ENCODE results near the gene TEX12.

DNA sequence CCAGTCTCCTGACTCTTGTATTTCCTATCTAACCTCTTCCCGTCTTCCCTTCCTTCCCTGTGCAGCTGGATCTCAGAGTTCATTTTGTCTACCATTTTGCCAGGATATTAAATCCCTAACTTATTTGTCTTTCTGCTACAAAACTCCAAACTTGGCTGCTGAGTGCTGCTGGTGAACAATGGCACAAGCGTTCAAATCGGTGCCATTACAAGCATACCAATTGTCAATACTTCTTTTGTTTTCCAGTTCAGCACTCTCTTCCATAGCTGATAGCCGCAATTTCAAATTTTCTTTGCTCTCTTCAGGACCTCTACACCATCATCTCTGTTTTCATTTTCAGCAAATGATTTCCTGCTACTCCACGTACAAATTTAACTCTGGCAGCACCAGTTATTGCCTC, 16.7 kb upstream of the TEX12 start:
- TF ChIP-seq, protein P1, sequence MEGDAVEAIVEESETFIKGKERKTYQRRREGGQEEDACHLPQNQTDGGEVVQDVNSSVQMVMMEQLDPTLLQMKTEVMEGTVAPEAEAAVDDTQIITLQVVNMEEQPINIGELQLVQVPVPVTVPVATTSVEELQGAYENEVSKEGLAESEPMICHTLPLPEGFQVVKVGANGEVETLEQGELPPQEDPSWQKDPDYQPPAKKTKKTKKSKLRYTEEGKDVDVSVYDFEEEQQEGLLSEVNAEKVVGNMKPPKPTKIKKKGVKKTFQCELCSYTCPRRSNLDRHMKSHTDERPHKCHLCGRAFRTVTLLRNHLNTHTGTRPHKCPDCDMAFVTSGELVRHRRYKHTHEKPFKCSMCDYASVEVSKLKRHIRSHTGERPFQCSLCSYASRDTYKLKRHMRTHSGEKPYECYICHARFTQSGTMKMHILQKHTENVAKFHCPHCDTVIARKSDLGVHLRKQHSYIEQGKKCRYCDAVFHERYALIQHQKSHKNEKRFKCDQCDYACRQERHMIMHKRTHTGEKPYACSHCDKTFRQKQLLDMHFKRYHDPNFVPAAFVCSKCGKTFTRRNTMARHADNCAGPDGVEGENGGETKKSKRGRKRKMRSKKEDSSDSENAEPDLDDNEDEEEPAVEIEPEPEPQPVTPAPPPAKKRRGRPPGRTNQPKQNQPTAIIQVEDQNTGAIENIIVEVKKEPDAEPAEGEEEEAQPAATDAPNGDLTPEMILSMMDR (IDR thresholded peaks at IDR 0.05; ENCODE audit: low read depth, low read length, poor library complexity, severe bottlenecking) = no peak
- no peak for TF ChIP-seq EZH2phosphoT487 (IDR thresholded peaks at IDR 0.05; ENCODE audit: borderline replicate concordance, low read length)

All from DOHH2 (cell line).